ENCODE results near the gene TTL. TPM values are rescaled to one million over a fixed set of nuclear protein-coding genes. Genes with fewer than 3 reads are reported as not detected.
"Not testable (repeated sequence)": the region's sequence is repeated elsewhere in the genome, so short reads cannot be mapped to it uniquely, and the experiment has no call there.

TTL gene
- total RNA-seq (2014; rRNA removed; shearing (Covaris generic)), result 33.7 and 47.7 TPM in 2 replicates

GRCh38 chr2:112481528-112482233, at the start of gene TTL:
Gene TTL, plus strand, starts transcription at chr2:112482156. Its CDS starts 189 bp downstream, at chr2:112482345.
- Histone ChIP-seq H3K4me1 (replicated peaks) (peaks cover 17% of the 10 kb centered on the region), H3K27me3 (replicated peaks) (no peaks in the 10 kb centered on the region), H3K27ac (peak within 1 kb of the TSS; percentile 53), H3K36me3 (peaks cover 31% of the 10 kb centered on the region), H3K9me3 (replicated peaks) (no peaks in the 10 kb centered on the region), H3K4me3 (peak within 1 kb of the TSS; percentile 92)
- peak; percentile 57 to 75 for DNase-seq (ENCODE audit: low read depth in 1 of 2, low spot score in 2 of 2)

DNA sequence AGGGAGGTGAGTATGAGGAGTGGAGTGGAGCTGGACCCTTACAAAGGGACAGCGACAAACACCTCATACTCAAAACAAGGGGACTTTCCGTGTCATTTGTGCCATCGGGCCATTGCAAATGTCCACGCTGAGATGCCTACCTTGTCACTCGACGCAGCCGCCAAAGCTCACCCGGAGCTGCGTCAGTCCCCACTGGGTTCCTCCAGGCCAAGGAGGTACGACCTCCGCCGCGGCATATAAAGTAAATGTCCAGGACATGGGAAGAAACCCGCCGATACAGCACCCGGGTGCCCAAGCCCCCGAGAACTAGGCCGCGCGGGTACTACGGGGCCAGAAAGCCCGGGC, 49.6 kb upstream of the TTL start:
- H3K4me3 ChIP-seq, result peak overlapping the region; percentile 27
- not testable (repeated sequence) for H3K36me3 ChIP-seq; H3K27me3 ChIP-seq (replicated peaks); H3K9me3 ChIP-seq (replicated peaks); DNase-seq (ENCODE audit: low read depth in 1 of 2, low spot score in 2 of 2); H3K4me1 ChIP-seq (replicated peaks); H3K27ac ChIP-seq

DNA sequence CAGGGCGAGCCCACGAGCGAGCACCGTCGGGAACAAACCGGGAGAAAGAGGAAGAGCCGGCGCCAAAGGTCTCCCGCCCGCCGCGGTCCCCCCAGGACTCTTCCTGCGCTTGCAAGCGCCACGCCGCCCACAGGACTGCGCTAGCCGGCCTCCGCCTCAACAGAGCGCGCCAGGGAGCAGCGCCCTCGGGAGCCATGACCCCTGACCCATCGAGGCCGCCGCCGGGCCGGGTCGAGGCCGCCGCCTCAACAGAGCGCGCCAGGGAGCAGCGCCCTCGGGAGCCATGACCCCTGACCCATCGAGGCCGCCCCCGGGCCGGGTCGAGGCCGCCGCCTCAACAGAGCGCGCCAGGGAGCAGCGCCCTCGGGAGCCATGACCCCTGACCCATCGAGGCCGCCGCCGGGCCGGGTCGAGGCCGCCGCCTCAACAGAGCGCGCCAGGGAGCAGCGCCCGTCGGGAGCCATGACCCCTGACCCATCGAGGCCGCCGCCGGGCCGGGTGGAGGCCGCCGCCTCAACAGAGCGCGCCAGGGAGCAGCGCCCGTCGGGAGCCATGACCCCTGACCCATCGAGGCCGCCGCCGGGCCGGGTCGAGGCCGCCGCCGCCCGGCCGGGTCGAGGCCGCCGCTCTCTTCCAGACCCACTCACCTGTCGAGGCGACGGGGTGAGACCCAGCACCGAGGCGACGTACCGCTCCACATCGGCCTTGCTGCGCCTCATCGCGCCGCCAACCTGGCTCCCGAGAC, 49.0 kb upstream of the TTL start:
- H3K4me3 ChIP-seq, result peak overlapping the region; percentile 44
- H3K27me3 ChIP-seq (replicated peaks); H3K27ac ChIP-seq; H3K36me3 ChIP-seq; H3K9me3 ChIP-seq (replicated peaks); H3K4me1 ChIP-seq (replicated peaks); DNase-seq (ENCODE audit: low read depth in 1 of 2, low spot score in 2 of 2): not testable (repeated sequence)

GRCh38 chr2:112433480-112433879, 48.5 kb upstream of the TTL start, which contains the start of gene RGPD8:
Gene RGPD8, minus strand, starts transcription at chr2:112433645. Its CDS starts 192 bp downstream, at chr2:112433453.
- not testable (repeated sequence) for H3K4me1 ChIP-seq (replicated peaks); H3K27ac ChIP-seq; H3K36me3 ChIP-seq; H3K27me3 ChIP-seq (replicated peaks); H3K9me3 ChIP-seq (replicated peaks)
- H3K4me3 ChIP-seq, result peak within 1 kb of the TSS; percentile 44
- DNase-seq (ENCODE audit: low read depth in 1 of 2, low spot score in 2 of 2), result peak; percentile 57 to 84

GRCh38 chr2:112433932-112434730, 47.8 kb upstream of the TTL start:
- Histone ChIP-seq H3K27me3 (replicated peaks) (no peaks in the 10 kb centered on the region), H3K36me3 (no peaks in the 10 kb centered on the region), H3K27ac (no peak overlapping the region), H3K4me3 (no peak overlapping the region), H3K4me1 (replicated peaks) (no peaks in the 10 kb centered on the region), H3K9me3 (replicated peaks) (no peaks in the 10 kb centered on the region)
- no peak for DNase-seq (ENCODE audit: low read depth in 1 of 2, low spot score in 2 of 2)

DNA sequence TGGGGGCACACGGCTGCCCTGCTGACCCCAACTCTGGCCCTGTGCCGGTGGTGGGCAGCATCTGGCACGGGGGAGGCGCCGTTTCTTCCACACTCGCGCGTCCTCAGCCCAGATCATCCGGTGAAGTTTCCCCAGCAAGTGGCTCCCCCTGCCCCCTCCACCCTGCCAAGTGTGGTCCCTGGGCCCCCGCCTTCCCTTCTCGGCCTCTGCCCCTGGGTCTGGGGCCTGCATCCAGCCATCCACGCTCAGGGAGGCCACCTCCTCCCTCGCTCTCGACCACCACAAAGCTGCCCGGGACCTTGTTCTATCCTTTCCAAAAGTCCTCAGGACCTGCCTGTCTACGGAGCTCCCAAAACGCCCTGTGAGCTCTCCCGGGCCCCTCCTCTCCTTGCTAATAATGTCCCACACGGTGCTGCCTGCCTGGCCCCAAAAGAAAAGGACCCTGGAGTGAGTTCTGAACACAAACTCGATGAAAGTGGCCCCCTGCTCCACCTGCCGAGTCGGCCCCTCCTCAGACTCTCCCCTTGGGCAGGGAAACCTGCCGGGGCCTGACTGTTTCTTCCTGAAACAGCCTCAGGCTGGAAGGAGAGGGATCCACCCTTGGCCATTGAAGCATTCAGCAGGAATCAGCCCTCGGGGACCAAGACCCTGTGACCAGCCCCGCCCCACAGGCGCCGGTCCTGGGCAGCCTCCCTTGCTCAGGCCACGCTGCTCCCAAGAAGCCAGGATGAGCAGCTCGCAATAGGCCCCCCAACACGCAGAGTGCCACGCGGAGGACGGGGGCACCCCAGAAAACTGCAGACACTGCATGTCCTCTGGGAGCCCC, 46.9 kb upstream of the TTL start:
- not testable (repeated sequence) for H3K4me3 ChIP-seq; H3K27me3 ChIP-seq (replicated peaks); H3K9me3 ChIP-seq (replicated peaks); H3K27ac ChIP-seq; H3K36me3 ChIP-seq; H3K4me1 ChIP-seq (replicated peaks); DNase-seq (ENCODE audit: low read depth in 1 of 2, low spot score in 2 of 2)

DNA sequence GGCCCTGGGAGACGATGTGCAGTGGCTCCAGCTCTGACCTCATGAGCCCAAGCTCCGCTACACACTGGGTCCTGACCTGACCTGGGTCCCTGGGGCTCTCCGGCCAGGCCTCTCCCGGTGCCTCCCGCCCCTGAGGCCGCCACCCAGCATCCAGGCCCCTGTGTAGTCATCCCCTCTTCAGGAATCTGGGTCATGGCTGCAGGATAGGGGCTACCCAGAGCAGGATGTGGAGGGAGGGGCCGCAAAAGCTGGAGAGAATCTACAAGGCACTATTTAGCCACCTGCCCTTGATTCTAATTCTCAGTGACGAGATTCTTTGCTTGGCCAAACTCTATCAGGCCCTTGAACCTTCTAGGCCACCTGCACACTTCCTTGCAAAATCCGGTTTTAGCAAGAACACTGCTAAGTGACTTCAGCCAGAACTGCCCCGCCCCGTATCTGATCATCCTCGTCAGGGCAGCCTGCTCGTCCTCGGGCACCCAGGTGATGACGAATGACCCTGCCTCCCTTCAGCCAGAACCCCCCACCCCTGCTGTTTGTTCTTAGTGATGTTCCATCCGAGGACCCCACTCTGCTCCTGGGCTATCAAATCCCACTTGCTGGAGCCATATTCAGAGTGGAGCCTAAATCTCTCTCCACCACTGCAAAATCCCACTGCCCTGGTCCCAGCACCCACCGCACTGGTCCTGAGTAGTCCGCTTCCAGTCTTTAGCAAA, 46.1 kb upstream of the TTL start:
- not testable (repeated sequence) for H3K4me1 ChIP-seq (replicated peaks); H3K4me3 ChIP-seq; H3K27me3 ChIP-seq (replicated peaks); H3K27ac ChIP-seq; H3K9me3 ChIP-seq (replicated peaks); DNase-seq (ENCODE audit: low read depth in 1 of 2, low spot score in 2 of 2); H3K36me3 ChIP-seq

GRCh38 chr2:112436993-112437392, 45.0 kb upstream of the TTL start:
- not testable (repeated sequence) for H3K4me3 ChIP-seq; H3K27ac ChIP-seq; H3K4me1 ChIP-seq (replicated peaks); DNase-seq (ENCODE audit: low read depth in 1 of 2, low spot score in 2 of 2); H3K27me3 ChIP-seq (replicated peaks); H3K9me3 ChIP-seq (replicated peaks); H3K36me3 ChIP-seq

GRCh38 chr2:112437405-112437831, 44.5 kb upstream of the TTL start:
- not testable (repeated sequence) for DNase-seq (ENCODE audit: low read depth in 1 of 2, low spot score in 2 of 2); H3K9me3 ChIP-seq (replicated peaks); H3K4me1 ChIP-seq (replicated peaks); H3K27me3 ChIP-seq (replicated peaks); H3K4me3 ChIP-seq; H3K36me3 ChIP-seq; H3K27ac ChIP-seq

- DNase-seq (ENCODE audit: low read depth in 1 of 2, low spot score in 2 of 2); H3K9me3 ChIP-seq (replicated peaks); H3K36me3 ChIP-seq; H3K4me1 ChIP-seq (replicated peaks); H3K27me3 ChIP-seq (replicated peaks); H3K27ac ChIP-seq; H3K4me3 ChIP-seq: not testable (repeated sequence)
Measured at GRCh38 chr2:112438603-112439261, 43.2 kb upstream of the TTL start.

DNA sequence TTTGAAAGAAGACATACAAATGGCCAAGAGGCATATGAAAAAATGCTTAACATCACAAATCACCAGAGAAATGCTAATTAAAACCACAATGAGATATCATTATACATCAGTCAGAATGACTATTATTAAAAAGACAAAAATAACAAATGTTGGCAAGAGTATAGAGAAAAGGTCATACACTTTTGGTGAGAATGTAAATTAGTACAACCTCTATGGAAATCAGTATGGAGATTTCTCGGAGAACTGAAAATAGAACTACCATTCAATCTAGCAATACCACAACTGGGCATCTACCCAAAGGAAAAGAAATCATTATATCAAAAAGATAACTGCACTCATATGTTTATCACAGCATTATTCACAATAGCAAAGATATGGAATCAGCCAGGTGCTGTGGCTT, 37.7 kb upstream of the TTL start:
- not testable (repeated sequence) for H3K9me3 ChIP-seq (replicated peaks); H3K4me1 ChIP-seq (replicated peaks); DNase-seq (ENCODE audit: low read depth in 1 of 2, low spot score in 2 of 2); H3K36me3 ChIP-seq; H3K27me3 ChIP-seq (replicated peaks); H3K4me3 ChIP-seq; H3K27ac ChIP-seq

DNA sequence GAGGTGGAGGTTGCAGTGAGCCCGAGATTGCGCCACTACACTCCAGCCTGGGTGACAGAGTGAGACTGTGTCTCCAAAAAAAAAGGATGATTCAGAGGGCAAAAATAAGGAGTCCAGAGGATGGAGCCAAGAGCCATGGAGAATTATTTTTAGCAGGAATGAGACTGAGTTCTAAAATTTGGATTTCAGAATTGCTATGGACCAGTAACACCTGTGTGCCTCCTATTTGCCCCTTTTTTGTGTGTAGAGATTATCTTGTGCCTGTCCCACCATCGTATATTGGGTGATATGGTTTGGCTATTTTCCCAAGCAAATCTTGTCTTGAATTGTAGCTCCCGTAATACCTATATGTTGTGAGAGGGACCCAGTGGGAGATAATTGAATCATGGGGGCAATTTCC, 32.1 kb upstream of the TTL start:
- no peaks in the 10 kb centered on the region for H3K4me1 ChIP-seq (replicated peaks)
- no peaks in the 10 kb centered on the region for H3K36me3 ChIP-seq
- no peak for DNase-seq (ENCODE audit: low read depth in 1 of 2, low spot score in 2 of 2)
- no peak overlapping the region for H3K4me3 ChIP-seq
- no peak overlapping the region for H3K27ac ChIP-seq
- H3K27me3 ChIP-seq (replicated peaks), result no peaks in the 10 kb centered on the region
- 0 out of 2 replicates have a peak, but pooled peaks cover 6% of the 10 kb centered on the region for H3K9me3 ChIP-seq (replicated peaks)
